Osteoblast (primary cell): ENCODE results near the gene BCL11B. TPM values are rescaled to one million over a fixed set of nuclear protein-coding genes. Genes with fewer than 3 reads are reported as not detected.
"Not testable (repeated sequence)": the region's sequence is repeated elsewhere in the genome, so short reads cannot be mapped to it uniquely, and the experiment has no call there.

Experiments used
- DNase-seq: peaks from one replicate; pipeline ENCODE4 v3.0.0; 2011; ENCODE audit warnings: low spot score, mixed read lengths; ENCODE audit not compliant: insufficient read length; ENCODE audit errors: missing footprints
- H2AFZ ChIP-seq: 2 replicates; pipeline ENCODE4 v1.6.0; 2011; ENCODE audit warnings: mild to moderate bottlenecking, low read length
- H3K27ac ChIP-seq: 2 replicates; pipeline ENCODE4 v1.5.1; 2011; ENCODE audit warnings: mild to moderate bottlenecking, low read depth, low read length, moderate library complexity
- H3K27me3 ChIP-seq: 2 replicates; pipeline ENCODE4 v1.6.0; 2012; ENCODE audit warnings: mild to moderate bottlenecking, control low read depth, inconsistent platforms, low read length, moderate library complexity; ENCODE audit not compliant: insufficient read depth
- H3K36me3 ChIP-seq: 2 replicates; pipeline ENCODE4 v1.5.1; 2011; ENCODE audit warnings: mild to moderate bottlenecking, low read length, control low read depth, moderate library complexity; ENCODE audit not compliant: insufficient read depth
- H3K4me1 ChIP-seq: 2 replicates; pipeline ENCODE4 v1.5.1; 2011; ENCODE audit warnings: mild to moderate bottlenecking, low read length, control low read depth, moderate library complexity; ENCODE audit not compliant: insufficient read depth
- H3K4me2 ChIP-seq: 2 replicates; pipeline ENCODE4 v1.6.0; 2011; ENCODE audit warnings: mild to moderate bottlenecking, low read length; ENCODE audit not compliant: insufficient read depth
- H3K4me3 ChIP-seq: fragments of 200-600 bp; sonication (generic); 3 replicates; pipeline ENCODE4 v1.5.1; 2012; ENCODE audit warnings: mild to moderate bottlenecking, low read length, inconsistent platforms; ENCODE audit not compliant: insufficient read depth
- H3K79me2 ChIP-seq: 2 replicates; pipeline ENCODE4 v1.6.0; 2012; ENCODE audit warnings: mild to moderate bottlenecking, low read length, control low read depth, inconsistent platforms; ENCODE audit not compliant: insufficient read depth
- H3K9me3 ChIP-seq: 2 replicates; pipeline ENCODE4 v1.5.1; 2011; ENCODE audit warnings: low read depth, low read length, control low read depth
- H4K20me1 ChIP-seq: 2 replicates; pipeline ENCODE4 v1.6.0; 2012; ENCODE audit warnings: mild to moderate bottlenecking, low read length, control low read depth; ENCODE audit not compliant: insufficient read depth
- CTCF ChIP-seq: IDR thresholded peaks from 2 replicates; pipeline ENCODE4 v1.5.1; 2011; ENCODE audit warnings: mild to moderate bottlenecking, low read depth, low read length, moderate library complexity; ENCODE audit errors: extremely low read depth
- total RNA-seq: library from RNA; depleted of rRNA; stranded (reverse); fragments of >200 nt; gene quantifications from 2 replicates; pipeline ENCODE4 v1.2.3, GENCODE V29; 2012

Gene BCL11B
- total RNA-seq, 1 donor, result 0.36 TPM

- no peak overlapping the region for H3K27ac ChIP-seq
- DNase-seq, result no peak
- H3K4me2 ChIP-seq, result no peak overlapping the region
- H3K79me2 ChIP-seq, result no peaks in the 10 kb centered on the region
- no peaks in the 10 kb centered on the region for H3K9me3 ChIP-seq
- H3K4me3 ChIP-seq, result no peak overlapping the region
- H3K4me1 ChIP-seq, result peaks cover 8% of the 10 kb centered on the region
- no peaks in the 10 kb centered on the region for H3K27me3 ChIP-seq
- no peak overlapping the region for H2AFZ ChIP-seq
- H4K20me1 ChIP-seq, result no peaks in the 10 kb centered on the region
- TF ChIP-seq CTCF, result no peak
- no peaks in the 10 kb centered on the region for H3K36me3 ChIP-seq
Observed at GRCh38 chr14:99189201-99189801, 82.7 kb downstream of the BCL11B start.

GRCh38 chr14:99188731-99189191 is 83.2 kb downstream of the BCL11B start:
- TF ChIP-seq CTCF, result no peak

GRCh38 chr14:99187858-99188257 is 84.1 kb downstream of the BCL11B start:
- no peaks in the 10 kb centered on the region for H3K79me2 ChIP-seq
- H3K36me3 ChIP-seq, result no peaks in the 10 kb centered on the region
- H3K4me2 ChIP-seq, result no peak overlapping the region
- peaks cover 8% of the 10 kb centered on the region for H3K4me1 ChIP-seq
- no peaks in the 10 kb centered on the region for H3K9me3 ChIP-seq
- no peaks in the 10 kb centered on the region for H3K27me3 ChIP-seq
- no peak for TF ChIP-seq CTCF
- no peak overlapping the region for H3K27ac ChIP-seq
- no peaks in the 10 kb centered on the region for H4K20me1 ChIP-seq
- H2AFZ ChIP-seq, result no peak overlapping the region
- H3K4me3 ChIP-seq, result no peak overlapping the region
- DNase-seq, result no peak

More at GRCh38 chr14:99188731-99189191, 83.2 kb downstream of the BCL11B start:
- Histone ChIP-seq H3K4me3 (no peak overlapping the region), H3K27ac (no peak overlapping the region), H3K9me3 (no peaks in the 10 kb centered on the region), H3K79me2 (no peaks in the 10 kb centered on the region), H2AFZ (no peak overlapping the region), H3K27me3 (no peaks in the 10 kb centered on the region), H3K36me3 (no peaks in the 10 kb centered on the region), H3K4me2 (no peak overlapping the region), H3K4me1 (peaks cover 8% of the 10 kb centered on the region), H4K20me1 (no peaks in the 10 kb centered on the region)
- DNase-seq, result no peak

GRCh38 chr14:99186956-99187690 is 84.9 kb downstream of the BCL11B start:
- no peak for TF ChIP-seq CTCF
- Histone ChIP-seq H2AFZ (no peak overlapping the region), H3K27ac (no peak overlapping the region), H3K4me2 (no peak overlapping the region), H3K27me3 (no peaks in the 10 kb centered on the region), H4K20me1 (no peaks in the 10 kb centered on the region), H3K4me3 (no peak overlapping the region), H3K9me3 (no peaks in the 10 kb centered on the region), H3K36me3 (no peaks in the 10 kb centered on the region), H3K79me2 (no peaks in the 10 kb centered on the region), H3K4me1 (peaks cover 7% of the 10 kb centered on the region)
- DNase-seq, result peak; percentile 13

GRCh38 chr14:99186336-99186735 is 85.7 kb downstream of the BCL11B start:
- not testable (repeated sequence) for H3K27me3 ChIP-seq, H3K79me2 ChIP-seq, H2AFZ ChIP-seq, H3K27ac ChIP-seq, H4K20me1 ChIP-seq, H3K4me1 ChIP-seq, H3K36me3 ChIP-seq, H3K9me3 ChIP-seq, H3K4me2 ChIP-seq, H3K4me3 ChIP-seq
- peak; percentile 60 for DNase-seq
